Psoas muscle (tissue), 8 donors: ENCODE data around the gene CBR4. TPM values are rescaled to one million over a fixed set of nuclear protein-coding genes. Genes with fewer than 3 reads are reported as not detected.
"Not testable (repeated sequence)": the region's sequence is repeated elsewhere in the genome, so short reads cannot be mapped to it uniquely, and the experiment has no call there.

ENCODE experiments used
- ATAC-seq, 4 donors: fragments of 200-7000 bp; cut with Tn5 transposase; one replicate each; pipeline ENCODE4 v1.9.1; 2020; ENCODE audit warnings: moderate library complexity in 3 of 4, mild to moderate bottlenecking in 2 of 4
- DNase-seq, 2 donors: peaks; one replicate each; pipeline ENCODE4 v3.0.0-alpha.2; 2020
- H3K27ac ChIP-seq: fragments of 200-600 bp; one replicate; pipeline ENCODE4 v1.8.0; 2022
- H3K27me3 ChIP-seq, 3 donors: fragments of 200-600 bp in 1 of 3; one replicate each; pipeline versions ENCODE4 v1.6.1 to v1.8.0; 2013 to 2022; ENCODE audit warnings: low read length in 2 of 3, mild to moderate bottlenecking in 2 of 3, moderate library complexity in 1 of 3; ENCODE audit not compliant: insufficient read depth in 3 of 3
- H3K36me3 ChIP-seq, 2 donors: fragments of 200-600 bp in 1 of 2; one replicate each; pipeline versions ENCODE4 v1.6.1 to v1.8.0; 2013 to 2022; ENCODE audit warnings: low read depth in 1 of 2, mild to moderate bottlenecking in 1 of 2, moderate library complexity in 1 of 2; ENCODE audit not compliant: insufficient read depth in 1 of 2
- H3K4me1 ChIP-seq: fragments of 200-600 bp; one replicate; pipeline ENCODE4 v1.8.0; 2022
- H3K4me3 ChIP-seq: fragments of 200-600 bp; one replicate; pipeline ENCODE4 v1.8.0; 2022; ENCODE audit warnings: mild to moderate bottlenecking
- H3K9me3 ChIP-seq: fragments of 200-600 bp; one replicate; pipeline ENCODE4 v1.8.0; 2022
- WGBS, 3 donors: extraction: QIAGEN DNeasy Blood & Tissue Kit; methylation state at CpG; one replicate each; pipeline versions ENCODE4 v1.1.6 to v1.1.7; 2013; 5-methylcytosine and 5-hydroxymethylcytosine counted together
- intact Hi-C, 2 donors: fragments of 100-400 bp; cut with DNase I; formaldehyde crosslinking; loops; one replicate each; pipeline versions ENCODE4 v1.11.0 to v1.14.2; 2022
- polyA plus RNA-seq, 3 donors: library from polyadenylated mRNA; stranded (reverse); fragments of 200-250 nt; gene quantifications; one replicate each; pipeline ENCODE4 v1.2.3, GENCODE V29; 2013
- total RNA-seq, 4 donors: library from RNA; stranded (reverse); fragmentation: NEBNext Ultra II Directional in 2 of 4; extraction: Animal tissue kit (Norgen Biotek cat#: 25700) in 2 of 4; gene quantifications; one replicate each; pipeline versions ENCODE4 v1.2.1 to v1.2.4, GENCODE V29; 2021 to 2023
- TF ChIP-seq, protein P1 (sequence below): fragments of 200-600 bp; IDR thresholded peaks from one replicate; pipeline ENCODE4 v1.8.0; 2022; ENCODE audit warnings: antibody characterized with exemption
- donor health status: healthy with polysubstance abuse.
- donor health status: DM: no; HTN: no; CAD: no; lungs with moderate emphysema.
- donor health status: Bipolar disorder and iron deficiency.
- donor health status: healthy.
- donor health status: DM: yes; HTN: yes; CAD: no.
- donor health status: DM: no; HTN: no; CAD: no.
- donor health status: DM: no; HTN: no; CAD: no.
- donor health status: DM: yes; HTN: yes; CAD: no.

The CBR4 gene
- total and polyA plus RNA-seq, 7 donors: 5.2 to 18.5 (median 14.4) TPM

GRCh38 chr4:169042608-169043007 is 32.6 kb upstream of the CBR4 start:
- Histone ChIP-seq H3K27me3 (no peaks in the 10 kb centered on the region), H3K4me3 (no peak overlapping the region), H3K36me3 (no peaks in the 10 kb centered on the region), H3K27ac (no peak overlapping the region), H3K4me1 (no peaks in the 10 kb centered on the region), H3K9me3 (no peaks in the 10 kb centered on the region)
- WGBS, 3 donors: 95 to 100% (median 96%) methylated on average over 2 of the region's 2 CpGs
- DNase-seq (no peak), ATAC-seq (no peak)
- intact Hi-C loops: no loop called here
- TF ChIP-seq, protein P1, sequence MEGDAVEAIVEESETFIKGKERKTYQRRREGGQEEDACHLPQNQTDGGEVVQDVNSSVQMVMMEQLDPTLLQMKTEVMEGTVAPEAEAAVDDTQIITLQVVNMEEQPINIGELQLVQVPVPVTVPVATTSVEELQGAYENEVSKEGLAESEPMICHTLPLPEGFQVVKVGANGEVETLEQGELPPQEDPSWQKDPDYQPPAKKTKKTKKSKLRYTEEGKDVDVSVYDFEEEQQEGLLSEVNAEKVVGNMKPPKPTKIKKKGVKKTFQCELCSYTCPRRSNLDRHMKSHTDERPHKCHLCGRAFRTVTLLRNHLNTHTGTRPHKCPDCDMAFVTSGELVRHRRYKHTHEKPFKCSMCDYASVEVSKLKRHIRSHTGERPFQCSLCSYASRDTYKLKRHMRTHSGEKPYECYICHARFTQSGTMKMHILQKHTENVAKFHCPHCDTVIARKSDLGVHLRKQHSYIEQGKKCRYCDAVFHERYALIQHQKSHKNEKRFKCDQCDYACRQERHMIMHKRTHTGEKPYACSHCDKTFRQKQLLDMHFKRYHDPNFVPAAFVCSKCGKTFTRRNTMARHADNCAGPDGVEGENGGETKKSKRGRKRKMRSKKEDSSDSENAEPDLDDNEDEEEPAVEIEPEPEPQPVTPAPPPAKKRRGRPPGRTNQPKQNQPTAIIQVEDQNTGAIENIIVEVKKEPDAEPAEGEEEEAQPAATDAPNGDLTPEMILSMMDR: no peak

DNA sequence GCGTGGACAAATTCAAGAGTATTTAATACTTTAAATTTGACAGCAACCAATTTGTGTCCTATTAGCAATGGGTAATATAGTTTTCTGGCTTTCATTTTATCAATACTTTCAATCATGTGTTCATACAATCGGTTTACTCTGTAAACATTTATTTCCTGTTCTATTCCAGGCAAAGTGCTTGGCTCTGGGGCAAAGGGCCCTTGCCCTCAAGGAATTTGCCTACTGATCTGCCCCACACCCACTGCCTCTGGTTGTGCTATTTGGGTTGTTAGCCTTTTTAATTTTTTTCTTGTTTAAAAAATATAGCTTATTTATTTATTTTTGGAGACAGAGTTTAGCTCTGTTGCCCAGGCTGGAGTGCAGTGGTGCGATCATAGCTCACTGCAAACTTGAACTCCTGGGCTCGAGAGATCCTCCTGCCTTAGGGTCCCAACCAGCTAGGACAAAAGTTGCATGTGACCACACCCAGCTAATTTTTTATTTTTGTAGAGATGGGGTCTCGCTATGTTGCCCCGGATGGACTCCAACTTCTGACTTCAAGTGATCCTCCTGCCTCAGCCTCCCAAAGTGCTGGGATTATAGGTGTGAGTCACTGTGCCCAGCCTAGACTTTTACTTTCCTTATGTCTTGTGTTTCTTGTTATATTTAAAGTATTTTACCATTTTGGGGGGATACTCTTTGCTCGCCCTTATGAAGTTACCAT is 30.7 kb upstream of the CBR4 start:
- no peak overlapping the region for H3K27ac ChIP-seq
- TF ChIP-seq, protein P1: no peak
- no peaks in the 10 kb centered on the region for H3K27me3 ChIP-seq
- no peak overlapping the region for H3K4me3 ChIP-seq
- intact Hi-C loops: no loop called here
- H3K9me3 ChIP-seq: no peaks in the 10 kb centered on the region
- 94 to 96% (median 94%) methylated on average over 7 of the region's 7 CpGs for WGBS, 3 donors
- no peaks in the 10 kb centered on the region for H3K4me1 ChIP-seq
- H3K36me3 ChIP-seq: no peaks in the 10 kb centered on the region
- DNase-seq (no peak), ATAC-seq (no peak)

- no peaks in the 10 kb centered on the region for H3K36me3 ChIP-seq
- 79 to 85% (median 79%) methylated on average over 8 of the region's 8 CpGs for WGBS, 3 donors
- H3K4me1 ChIP-seq: no peaks in the 10 kb centered on the region
- no peak overlapping the region for H3K4me3 ChIP-seq
- ATAC-seq: no peak
- TF ChIP-seq, protein P1: no peak
- no peaks in the 10 kb centered on the region for H3K27me3 ChIP-seq
- intact Hi-C loops: no loop called here
- DNase-seq: no peak
- H3K27ac ChIP-seq: no peak overlapping the region
- no peaks in the 10 kb centered on the region for H3K9me3 ChIP-seq
Observed at GRCh38 chr4:169039251-169039954, 29.3 kb upstream of the CBR4 start.

- no peaks in the 10 kb centered on the region for H3K4me1 ChIP-seq
- 57 to 67% (median 60%) methylated on average over 3 of the region's 3 CpGs for WGBS, 3 donors
- no peaks in the 10 kb centered on the region for H3K36me3 ChIP-seq
- intact Hi-C loops: no loop called here
- H3K27me3 ChIP-seq: no peaks in the 10 kb centered on the region
- DNase-seq (no peak), ATAC-seq (no peak)
- no peak overlapping the region for H3K4me3 ChIP-seq
- TF ChIP-seq, protein P1: no peak
- H3K9me3 ChIP-seq: no peaks in the 10 kb centered on the region
- no peak overlapping the region for H3K27ac ChIP-seq
Observed at GRCh38 chr4:169037506-169037905, 27.5 kb upstream of the CBR4 start.

GRCh38 chr4:169035871-169036620 is 26.0 kb upstream of the CBR4 start:
- WGBS, 3 donors: 96 to 99% (median 97%) methylated on average over 18 to 31 of the region's 35 CpGs
- intact Hi-C loops, H3K27ac ChIP-seq, ATAC-seq, DNase-seq, H3K4me3 ChIP-seq, H3K4me1 ChIP-seq, H3K36me3 ChIP-seq, H3K9me3 ChIP-seq, H3K27me3 ChIP-seq: not testable (repeated sequence)
